NOMO-1 (cell line): ENCODE results near the gene ANKZF1.
"Not testable (repeated sequence)": the region's sequence is repeated elsewhere in the genome, so short reads cannot be mapped to it uniquely, and the experiment has no call there.

Experiments
- DNase-seq, 2 experiments: peaks; one replicate each; lab custom pipeline; 2025; ENCODE audit not compliant: unreplicated experiment in 2 of 2; lab: John Stamatoyannopoulos, UW

ANKZF1 gene

GRCh38 chr2:219229305-219230058 is at the start of gene ANKZF1, which contains the start of gene ATG9A:
Gene ANKZF1 (plus strand): TSS chr2:219229806. CDS start chr2:219230258, 452 bp downstream.
Gene ATG9A (minus strand): TSS chr2:219229636. CDS start chr2:219228024, 1,612 bp downstream.
- peak; percentile 99 for DNase-seq

GRCh38 chr2:219180961-219181360 is 48.6 kb upstream of the ANKZF1 start:
- DNase-seq = no peak

- DNase-seq = no peak
Observed at GRCh38 chr2:219181531-219181930, 48.1 kb upstream of the ANKZF1 start.

GRCh38 chr2:219182331-219183150 is 47.1 kb upstream of the ANKZF1 start:
- DNase-seq = no peak

- no peak for DNase-seq
Observed at GRCh38 chr2:219183151-219183772, 46.3 kb upstream of the ANKZF1 start.

GRCh38 chr2:219184121-219184520 is 45.5 kb upstream of the ANKZF1 start:
- DNase-seq = no peak

- no peak for DNase-seq
Observed at GRCh38 chr2:219186754-219187456, 42.7 kb upstream of the ANKZF1 start.

GRCh38 chr2:219197388-219197787 is 32.2 kb upstream of the ANKZF1 start:
- DNase-seq = no peak

- no peak for DNase-seq
Observed at GRCh38 chr2:219198974-219199373, 30.6 kb upstream of the ANKZF1 start.

- no peak for DNase-seq
Observed at GRCh38 chr2:219199470-219200211, 30.0 kb upstream of the ANKZF1 start.

GRCh38 chr2:219200502-219201326 is 28.9 kb upstream of the ANKZF1 start:
- DNase-seq = not testable (repeated sequence)

- not testable (repeated sequence) for DNase-seq
Observed at GRCh38 chr2:219201331-219201730, 28.3 kb upstream of the ANKZF1 start.

- no peak for DNase-seq
Observed at GRCh38 chr2:219204425-219205164, 25.0 kb upstream of the ANKZF1 start.

- no peak for DNase-seq
Observed at GRCh38 chr2:219205165-219205538, 24.5 kb upstream of the ANKZF1 start.

GRCh38 chr2:219205981-219206327 is 23.7 kb upstream of the ANKZF1 start:
- DNase-seq = no peak

GRCh38 chr2:219206328-219207133 is 23.1 kb upstream of the ANKZF1 start, which contains the start of gene ZFAND2B:
Gene ZFAND2B (plus strand): TSS chr2:219206782. CDS start chr2:219206988, 206 bp downstream.
- DNase-seq = peak; percentile 91 to 92

GRCh38 chr2:219207134-219207883 is 22.3 kb upstream of the ANKZF1 start:
- DNase-seq = peak in 1 of 2 experiments; percentile 29
